Neuronal stem cell (in vitro differentiated cells): ENCODE results near the gene TMEM191B.
"Not testable (repeated sequence)": the region's sequence is repeated elsewhere in the genome, so short reads cannot be mapped to it uniquely, and the experiment has no call there.

Experiments
- DNase-seq: peaks from one replicate; pipeline ENCODE4 v3.0.0-alpha.2; 2013; ENCODE audit warnings: low spot score
- H2AFZ ChIP-seq: one replicate; pipeline ENCODE4 v1.6.1; 2013; ENCODE audit warnings: mild to moderate bottlenecking, low read length, inconsistent platforms
- H2AK5ac ChIP-seq: 2 replicates; pipeline ENCODE4 v1.6.1; 2013; ENCODE audit warnings: low read depth, mild to moderate bottlenecking, inconsistent platforms, low read length, moderate library complexity, mixed read lengths
- H2BK120ac ChIP-seq: 2 replicates; pipeline ENCODE4 v1.6.1; 2013; ENCODE audit warnings: low read depth, mild to moderate bottlenecking, inconsistent platforms, low read length, moderate library complexity, mixed read lengths
- H2BK12ac ChIP-seq: one replicate; pipeline ENCODE4 v1.6.1; 2013; ENCODE audit warnings: low read length, inconsistent platforms
- H2BK15ac ChIP-seq: 2 replicates; pipeline ENCODE4 v1.6.1; 2013; ENCODE audit warnings: mild to moderate bottlenecking, low read length, inconsistent platforms, mixed read lengths
- H2BK5ac ChIP-seq: one replicate; pipeline ENCODE4 v1.6.1; 2013; ENCODE audit warnings: inconsistent platforms, mild to moderate bottlenecking, low read length, moderate library complexity
- H3K14ac ChIP-seq: one replicate; pipeline ENCODE4 v1.6.1; 2013; ENCODE audit warnings: low read length, inconsistent platforms
- H3K18ac ChIP-seq: 2 replicates; pipeline ENCODE4 v1.6.1; 2013; ENCODE audit warnings: low read length, inconsistent platforms
- H3K23ac ChIP-seq: 2 replicates; pipeline ENCODE4 v1.6.1; 2013; ENCODE audit warnings: low read depth, mild to moderate bottlenecking, mixed read lengths, low read length, inconsistent platforms; ENCODE audit not compliant: poor library complexity
- H3K27ac ChIP-seq: replicated peaks from 3 replicates; pipeline ENCODE4 v1.5.1; 2013; ENCODE audit warnings: low read length, inconsistent platforms
- H3K27me3 ChIP-seq, 3 experiments: 2 replicates each; pipeline ENCODE4 v1.6.1; 2013; ENCODE audit warnings: low read length in 3 of 3, mild to moderate bottlenecking in 2 of 3, inconsistent platforms in 1 of 3, low read depth in 1 of 3, mixed read lengths in 1 of 3, moderate library complexity in 1 of 3; ENCODE audit not compliant: control insufficient read depth in 3 of 3, insufficient read depth in 3 of 3
- H3K36me3 ChIP-seq, 2 donors: replicated peaks in 1 of 2; 2 replicates each; pipeline ENCODE4 v1.6.1; 2013; ENCODE audit warnings: low read length in 2 of 2; ENCODE audit not compliant: control insufficient read depth in 2 of 2, insufficient read depth in 2 of 2
- H3K4ac ChIP-seq: 2 replicates; pipeline ENCODE4 v1.6.1; 2013; ENCODE audit warnings: inconsistent platforms, mild to moderate bottlenecking, low read length, moderate library complexity
- H3K4me1 ChIP-seq, 2 donors: 1 replicate in 1 of 2; 2 replicates in 1 of 2; pipeline ENCODE4 v1.6.1; 2013; ENCODE audit warnings: low read length in 2 of 2, low read depth in 1 of 2; ENCODE audit not compliant: control insufficient read depth in 2 of 2, insufficient read depth in 1 of 2
- H3K4me2 ChIP-seq: one replicate; pipeline ENCODE4 v1.6.1; 2013; ENCODE audit warnings: mild to moderate bottlenecking, low read length, inconsistent platforms; ENCODE audit not compliant: insufficient read depth, poor library complexity, severe bottlenecking
- H3K4me3 ChIP-seq, 2 donors: 2 replicates each; pipeline ENCODE4 v1.5.1; 2013; ENCODE audit warnings: low read length in 2 of 2, mild to moderate bottlenecking in 2 of 2, inconsistent platforms in 1 of 2, moderate library complexity in 1 of 2
- H3K79me1 ChIP-seq: one replicate; pipeline ENCODE4 v1.6.1; 2013; ENCODE audit warnings: low read depth, mild to moderate bottlenecking, inconsistent platforms, low read length, moderate library complexity
- H3K9ac ChIP-seq: one replicate; pipeline ENCODE4 v1.6.1; 2013; ENCODE audit warnings: mild to moderate bottlenecking, low read depth, low read length, inconsistent platforms; ENCODE audit not compliant: poor library complexity
- H3K9me3 ChIP-seq, 2 donors: replicated peaks in 1 of 2; 2 replicates each; pipeline versions ENCODE3 to v1.6.1; 2013; ENCODE audit warnings: low read length in 2 of 2, mild to moderate bottlenecking in 2 of 2, inconsistent platforms in 1 of 2, low read depth in 1 of 2, mixed read lengths in 1 of 2, moderate library complexity in 1 of 2; ENCODE audit not compliant: control insufficient read depth in 2 of 2, insufficient read depth in 1 of 2
- H4K8ac ChIP-seq: one replicate; pipeline ENCODE4 v1.6.1; 2013; ENCODE audit warnings: low read depth, mild to moderate bottlenecking, inconsistent platforms, low read length, moderate library complexity
- H4K91ac ChIP-seq: one replicate; pipeline ENCODE4 v1.6.1; 2013; ENCODE audit warnings: low read length, low read depth, mild to moderate bottlenecking, inconsistent platforms; ENCODE audit not compliant: poor library complexity
- WGBS, 2 donors: extraction: QIAGEN DNeasy Blood & Tissue Kit; methylation state at CpG; one replicate each; pipeline ENCODE4 v1.1.7; 2013; ENCODE audit warnings: missing lambda C conversion rate in 2 of 2, mixed read lengths in 1 of 2; ENCODE audit not compliant: insufficient read length in 2 of 2, insufficient replicate concordance in 1 of 2; ENCODE audit errors: extremely low coverage in 2 of 2; 5-methylcytosine and 5-hydroxymethylcytosine counted together

The TMEM191B gene

DNA sequence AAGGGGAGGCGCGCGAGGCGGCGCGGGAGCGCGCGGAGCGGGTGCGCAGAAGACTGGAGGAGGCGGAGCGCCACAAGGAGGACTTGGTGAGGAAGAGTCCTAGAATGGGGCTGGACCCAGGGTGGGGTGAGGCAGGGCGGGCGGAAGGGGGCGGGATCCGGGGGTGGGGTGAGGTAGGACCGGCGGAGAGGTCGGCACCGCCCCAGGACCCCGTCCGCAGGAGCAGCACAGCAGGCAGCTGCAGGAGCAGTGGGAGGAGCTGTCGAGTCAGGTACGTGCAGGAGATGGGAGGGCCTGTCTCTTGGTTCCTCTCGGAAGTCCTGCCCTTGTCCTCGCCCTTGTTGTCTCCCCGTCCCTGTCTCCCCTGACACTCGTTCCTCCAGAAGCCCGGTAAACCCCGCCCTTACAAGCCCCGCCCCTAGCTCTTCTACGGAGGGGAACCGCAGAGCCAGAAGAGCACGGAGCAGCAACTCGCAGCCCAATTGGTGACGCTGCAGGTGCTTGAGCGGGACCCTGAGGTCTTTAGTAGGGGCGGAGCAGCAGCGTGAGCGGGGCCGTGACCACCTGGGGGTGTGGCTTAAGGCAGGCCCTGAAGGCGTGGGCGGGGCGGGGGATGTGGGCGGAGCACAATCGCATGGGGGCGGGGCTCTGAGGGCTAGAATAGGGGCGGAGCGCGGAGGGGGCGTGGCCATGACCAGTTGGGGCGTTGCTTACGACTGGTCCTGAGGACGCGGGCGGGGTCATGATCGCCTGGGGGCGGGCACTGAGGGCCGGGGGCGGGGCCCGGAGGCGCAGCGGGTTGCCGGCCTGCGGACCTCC, 1.2 kb downstream of the TMEM191B start:
- H3K23ac ChIP-seq, H2BK12ac ChIP-seq, H4K91ac ChIP-seq, H3K9me3 ChIP-seq, H3K9ac ChIP-seq, H3K4me1 ChIP-seq, H3K4me3 ChIP-seq, H3K79me1 ChIP-seq, H2BK5ac ChIP-seq, H3K4me2 ChIP-seq, H3K27ac ChIP-seq, H2AFZ ChIP-seq, H3K18ac ChIP-seq, H2BK15ac ChIP-seq, H2BK120ac ChIP-seq, DNase-seq, H3K27me3 ChIP-seq, H4K8ac ChIP-seq, H3K36me3 ChIP-seq, H3K4ac ChIP-seq, H2AK5ac ChIP-seq, H3K14ac ChIP-seq: not testable (repeated sequence)
- no CpG with 5 or more reads among the region's 66 CpGs for WGBS, 2 donors

DNA sequence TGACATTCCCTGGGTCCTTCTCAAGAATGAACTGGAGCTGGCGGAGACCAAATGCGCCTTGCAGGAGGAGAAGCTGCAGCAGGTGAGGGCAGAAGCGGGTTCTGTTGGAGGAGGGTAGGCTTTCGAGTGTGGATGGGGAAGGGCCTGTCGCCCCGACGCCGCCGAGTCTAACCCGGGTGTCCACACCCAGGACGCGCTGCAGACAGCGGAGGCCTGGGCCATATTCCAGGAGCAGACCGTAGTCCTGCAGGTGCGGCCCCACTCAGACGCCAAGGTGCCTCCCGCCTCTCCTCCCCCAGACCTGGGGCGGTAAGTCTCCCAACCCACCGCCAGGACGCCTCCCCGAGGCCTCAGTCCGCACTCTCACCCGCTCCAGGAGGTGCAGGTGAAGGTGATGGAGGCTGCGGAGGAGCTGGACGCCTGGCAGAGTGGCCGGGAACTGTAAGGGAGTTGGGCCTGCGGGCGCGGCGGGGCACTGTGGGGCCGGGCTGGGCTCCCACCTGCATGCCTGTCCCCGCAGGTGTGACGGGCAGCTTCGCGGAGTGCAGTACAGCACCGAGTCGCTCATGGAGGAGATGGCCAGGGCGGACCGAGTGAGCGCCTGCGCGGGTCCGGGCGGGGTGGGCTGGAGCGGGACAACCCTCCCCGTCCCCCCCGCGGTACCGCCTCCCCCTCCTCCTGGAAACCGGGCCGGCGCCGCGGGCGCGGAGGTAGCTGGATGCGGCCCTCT, 2.0 kb downstream of the TMEM191B start:
- not testable (repeated sequence) for H3K36me3 ChIP-seq, H3K9ac ChIP-seq, H2BK15ac ChIP-seq, H2AK5ac ChIP-seq, H2BK120ac ChIP-seq, H4K8ac ChIP-seq, H2BK5ac ChIP-seq, H2AFZ ChIP-seq, H3K9me3 ChIP-seq, H4K91ac ChIP-seq, H3K79me1 ChIP-seq, H3K23ac ChIP-seq, H3K27ac ChIP-seq, H3K14ac ChIP-seq, DNase-seq, H3K4me2 ChIP-seq, H3K4me3 ChIP-seq, H3K4ac ChIP-seq, H3K27me3 ChIP-seq, H3K18ac ChIP-seq, H3K4me1 ChIP-seq, H2BK12ac ChIP-seq
- no CpG with 5 or more reads among the region's 57 CpGs for WGBS, 2 donors

DNA sequence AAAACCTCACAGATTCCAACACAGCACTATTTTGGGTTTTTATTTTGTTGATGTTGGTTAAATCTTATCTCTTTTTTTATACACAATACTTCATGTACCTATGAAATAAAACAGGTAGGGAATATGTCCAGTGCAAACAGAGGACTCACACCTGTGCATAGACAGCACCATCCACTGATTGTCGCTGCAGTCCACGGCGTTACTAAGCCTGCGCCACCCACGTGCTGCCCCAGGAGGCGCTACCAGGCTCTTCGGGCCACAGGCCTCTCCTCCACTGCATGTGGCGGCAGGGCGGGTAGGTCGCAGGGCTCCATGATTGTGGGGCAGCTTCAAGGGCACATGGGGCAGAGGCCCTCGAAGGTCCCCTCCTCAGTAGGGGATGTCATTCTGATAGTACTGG, 6.0 kb downstream of the TMEM191B start:
- not testable (repeated sequence) for H3K27me3 ChIP-seq, H3K18ac ChIP-seq, H2BK15ac ChIP-seq, H3K79me1 ChIP-seq, H2BK12ac ChIP-seq, H4K91ac ChIP-seq, H2BK120ac ChIP-seq, DNase-seq, H2BK5ac ChIP-seq, H3K23ac ChIP-seq, H3K27ac ChIP-seq, H3K9ac ChIP-seq, H3K14ac ChIP-seq, H2AK5ac ChIP-seq, H3K9me3 ChIP-seq, H2AFZ ChIP-seq, H4K8ac ChIP-seq, H3K4me2 ChIP-seq, H3K4me3 ChIP-seq, H3K4ac ChIP-seq, H3K4me1 ChIP-seq, H3K36me3 ChIP-seq
- WGBS, 2 donors, result no CpG with 5 or more reads among the region's 11 CpGs

DNA sequence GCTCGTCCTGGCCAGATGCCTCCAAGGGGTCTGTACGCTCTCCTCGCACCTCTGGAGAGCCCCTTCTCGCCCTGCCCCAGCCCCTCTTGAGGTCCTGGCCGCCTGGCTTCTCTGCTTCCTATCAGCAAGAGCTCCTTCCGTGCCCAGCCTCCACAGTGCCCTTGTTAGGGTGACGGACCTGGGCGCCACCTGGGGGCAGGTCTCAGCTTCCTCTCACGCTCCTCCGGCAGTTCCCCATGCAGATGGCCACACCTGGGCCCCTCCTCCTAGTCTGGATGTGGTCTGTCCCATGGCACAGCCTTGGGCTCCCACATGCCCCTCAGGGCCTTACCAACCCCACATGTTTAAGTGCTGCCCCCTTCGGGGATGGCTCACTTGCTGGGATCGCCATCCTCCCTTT, 6.7 kb downstream of the TMEM191B start:
- not testable (repeated sequence) for H2BK12ac ChIP-seq, H2BK120ac ChIP-seq, H3K9me3 ChIP-seq, H4K91ac ChIP-seq, H2AFZ ChIP-seq, H3K79me1 ChIP-seq, H3K4ac ChIP-seq, H3K23ac ChIP-seq, H2BK15ac ChIP-seq, H3K18ac ChIP-seq, H3K9ac ChIP-seq, H3K36me3 ChIP-seq, H3K27ac ChIP-seq, H3K27me3 ChIP-seq, H4K8ac ChIP-seq, H2BK5ac ChIP-seq, DNase-seq, H3K4me2 ChIP-seq, H3K4me1 ChIP-seq, H2AK5ac ChIP-seq, H3K14ac ChIP-seq, H3K4me3 ChIP-seq
- no CpG with 5 or more reads among the region's 12 CpGs for WGBS, 2 donors
